Measurements from ENCODE around the gene FHIT.

The FHIT gene

DNA sequence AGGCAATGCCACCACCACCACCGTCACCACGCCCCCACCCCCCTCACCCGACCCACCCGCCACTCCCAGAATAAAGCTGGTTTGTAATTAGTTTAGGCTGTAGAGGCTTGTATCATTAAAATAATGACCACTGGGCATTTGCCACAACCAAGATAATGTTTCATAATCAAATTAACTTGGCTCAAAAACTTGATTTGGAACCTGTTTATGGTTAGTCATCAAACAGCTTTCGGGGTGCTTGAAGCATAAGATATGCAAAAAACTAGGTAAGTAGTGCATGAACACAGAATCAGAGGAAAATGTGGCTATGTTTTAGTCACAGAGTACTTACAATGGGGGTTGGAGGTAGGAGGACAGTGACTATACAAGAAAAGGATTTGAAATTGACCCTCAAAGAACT, 115.1 kb downstream of the FHIT start:
- peaks cover 8% of the 10 kb centered on the region for H3K79me2 ChIP-seq
- H3K27ac ChIP-seq: no peak overlapping the region
- H3K9ac ChIP-seq: no peak overlapping the region
- TF ChIP-seq, protein P1, sequence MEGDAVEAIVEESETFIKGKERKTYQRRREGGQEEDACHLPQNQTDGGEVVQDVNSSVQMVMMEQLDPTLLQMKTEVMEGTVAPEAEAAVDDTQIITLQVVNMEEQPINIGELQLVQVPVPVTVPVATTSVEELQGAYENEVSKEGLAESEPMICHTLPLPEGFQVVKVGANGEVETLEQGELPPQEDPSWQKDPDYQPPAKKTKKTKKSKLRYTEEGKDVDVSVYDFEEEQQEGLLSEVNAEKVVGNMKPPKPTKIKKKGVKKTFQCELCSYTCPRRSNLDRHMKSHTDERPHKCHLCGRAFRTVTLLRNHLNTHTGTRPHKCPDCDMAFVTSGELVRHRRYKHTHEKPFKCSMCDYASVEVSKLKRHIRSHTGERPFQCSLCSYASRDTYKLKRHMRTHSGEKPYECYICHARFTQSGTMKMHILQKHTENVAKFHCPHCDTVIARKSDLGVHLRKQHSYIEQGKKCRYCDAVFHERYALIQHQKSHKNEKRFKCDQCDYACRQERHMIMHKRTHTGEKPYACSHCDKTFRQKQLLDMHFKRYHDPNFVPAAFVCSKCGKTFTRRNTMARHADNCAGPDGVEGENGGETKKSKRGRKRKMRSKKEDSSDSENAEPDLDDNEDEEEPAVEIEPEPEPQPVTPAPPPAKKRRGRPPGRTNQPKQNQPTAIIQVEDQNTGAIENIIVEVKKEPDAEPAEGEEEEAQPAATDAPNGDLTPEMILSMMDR (IDR thresholded peaks at IDR 0.05): no peak
- no peaks in the 10 kb centered on the region for H3K27me3 ChIP-seq (ENCODE audit: control insufficient read depth, insufficient read depth, low read length)
- H2AFZ ChIP-seq: no peak overlapping the region
- no peak overlapping the region for H3K4me2 ChIP-seq (ENCODE audit: low read length)
- H3K36me3 ChIP-seq (ENCODE audit: control insufficient read depth, insufficient read depth, low read length): no peaks in the 10 kb centered on the region
- no peak overlapping the region for H3K4me3 ChIP-seq (ENCODE audit: low read depth, low read length)
- peaks cover 4% of the 10 kb centered on the region for H3K4me1 ChIP-seq
- H3K9me3 ChIP-seq (ENCODE audit: control insufficient read depth, low read length): no peaks in the 10 kb centered on the region

DNA sequence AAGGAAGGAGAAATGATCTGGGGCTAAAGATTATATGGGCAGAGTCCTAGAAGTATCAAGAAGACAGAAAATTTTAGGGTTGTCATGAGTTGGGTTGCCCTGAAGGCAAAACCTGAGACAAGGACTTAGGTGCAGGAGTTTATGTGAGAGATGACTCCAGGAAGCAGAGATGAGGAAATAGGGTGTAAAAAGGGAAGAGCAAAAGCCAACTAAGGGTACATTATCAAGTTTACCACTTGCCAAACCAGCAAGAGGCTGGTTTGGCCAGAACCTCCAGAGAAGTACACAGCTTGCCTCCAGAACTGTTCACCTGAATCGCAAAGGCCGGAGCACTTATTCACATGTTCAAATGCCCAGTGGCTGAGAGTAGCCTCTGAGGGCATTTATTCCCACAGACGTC, 116.7 kb downstream of the FHIT start:
- TF ChIP-seq, protein P1 (IDR thresholded peaks at IDR 0.05): no peak
- no peak overlapping the region for H3K4me3 ChIP-seq (ENCODE audit: low read depth, low read length)
- no peak overlapping the region for H3K4me2 ChIP-seq (ENCODE audit: low read length)

GRCh38 chr3:61132062-61132461, 119.2 kb downstream of the FHIT start:
- no peaks in the 10 kb centered on the region for H3K4me1 ChIP-seq
- H3K9me3 ChIP-seq (ENCODE audit: control insufficient read depth, low read length): no peaks in the 10 kb centered on the region
- H3K4me2 ChIP-seq (ENCODE audit: low read length): no peak overlapping the region
- no peak overlapping the region for H3K9ac ChIP-seq
- TF ChIP-seq, protein P1 (IDR thresholded peaks at IDR 0.05): no peak
- no peak overlapping the region for H3K4me3 ChIP-seq (ENCODE audit: low read depth, low read length)
- no peak overlapping the region for H3K27ac ChIP-seq
- H3K36me3 ChIP-seq (ENCODE audit: control insufficient read depth, insufficient read depth, low read length): no peaks in the 10 kb centered on the region
- H2AFZ ChIP-seq: no peak overlapping the region
- no peaks in the 10 kb centered on the region for H3K27me3 ChIP-seq (ENCODE audit: control insufficient read depth, insufficient read depth, low read length)
- peaks cover 5% of the 10 kb centered on the region for H3K79me2 ChIP-seq

More for the DNA sequence above, 116.7 kb downstream of the FHIT start:
- no peak overlapping the region for H3K9ac ChIP-seq
- peaks cover 11% of the 10 kb centered on the region for H3K79me2 ChIP-seq
- H3K9me3 ChIP-seq (ENCODE audit: control insufficient read depth, low read length): no peaks in the 10 kb centered on the region
- no peaks in the 10 kb centered on the region for H3K36me3 ChIP-seq (ENCODE audit: control insufficient read depth, insufficient read depth, low read length)
- no peak overlapping the region for H2AFZ ChIP-seq
- H3K4me1 ChIP-seq: no peaks in the 10 kb centered on the region
- no peak overlapping the region for H3K27ac ChIP-seq
- H3K27me3 ChIP-seq (ENCODE audit: control insufficient read depth, insufficient read depth, low read length): no peaks in the 10 kb centered on the region

DNA sequence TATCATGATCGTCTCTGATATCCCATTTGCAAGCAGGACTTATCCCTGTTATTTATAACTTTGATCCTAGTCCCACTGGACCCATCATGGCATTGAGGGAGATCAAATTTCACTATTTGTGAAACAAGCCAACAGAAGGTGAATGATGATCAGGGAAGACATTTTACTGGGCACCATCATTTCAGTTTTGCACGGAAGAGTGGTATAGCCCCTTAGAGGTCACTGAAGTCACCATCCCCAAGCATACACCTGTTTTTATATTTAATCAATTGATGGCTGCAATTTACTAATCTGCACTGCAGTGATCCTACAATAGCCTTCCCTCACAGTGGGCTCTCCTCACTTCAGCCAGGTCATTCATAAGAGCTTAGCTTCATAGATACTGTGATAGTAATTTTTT, 132.4 kb downstream of the FHIT start:
- no peak overlapping the region for H2AFZ ChIP-seq
- no peaks in the 10 kb centered on the region for H3K27me3 ChIP-seq (ENCODE audit: control insufficient read depth, insufficient read depth, low read length)
- TF ChIP-seq, protein P1 (IDR thresholded peaks at IDR 0.05): no peak
- no peak overlapping the region for H3K4me2 ChIP-seq (ENCODE audit: low read length)
- no peak overlapping the region for H3K9ac ChIP-seq
- no peaks in the 10 kb centered on the region for H3K36me3 ChIP-seq (ENCODE audit: control insufficient read depth, insufficient read depth, low read length)
- no peak overlapping the region for H3K4me3 ChIP-seq (ENCODE audit: low read depth, low read length)
- H3K4me1 ChIP-seq: no peaks in the 10 kb centered on the region
- no peaks in the 10 kb centered on the region for H3K9me3 ChIP-seq (ENCODE audit: control insufficient read depth, low read length)
- no peaks in the 10 kb centered on the region for H3K79me2 ChIP-seq
- H3K27ac ChIP-seq: no peak overlapping the region

DNA sequence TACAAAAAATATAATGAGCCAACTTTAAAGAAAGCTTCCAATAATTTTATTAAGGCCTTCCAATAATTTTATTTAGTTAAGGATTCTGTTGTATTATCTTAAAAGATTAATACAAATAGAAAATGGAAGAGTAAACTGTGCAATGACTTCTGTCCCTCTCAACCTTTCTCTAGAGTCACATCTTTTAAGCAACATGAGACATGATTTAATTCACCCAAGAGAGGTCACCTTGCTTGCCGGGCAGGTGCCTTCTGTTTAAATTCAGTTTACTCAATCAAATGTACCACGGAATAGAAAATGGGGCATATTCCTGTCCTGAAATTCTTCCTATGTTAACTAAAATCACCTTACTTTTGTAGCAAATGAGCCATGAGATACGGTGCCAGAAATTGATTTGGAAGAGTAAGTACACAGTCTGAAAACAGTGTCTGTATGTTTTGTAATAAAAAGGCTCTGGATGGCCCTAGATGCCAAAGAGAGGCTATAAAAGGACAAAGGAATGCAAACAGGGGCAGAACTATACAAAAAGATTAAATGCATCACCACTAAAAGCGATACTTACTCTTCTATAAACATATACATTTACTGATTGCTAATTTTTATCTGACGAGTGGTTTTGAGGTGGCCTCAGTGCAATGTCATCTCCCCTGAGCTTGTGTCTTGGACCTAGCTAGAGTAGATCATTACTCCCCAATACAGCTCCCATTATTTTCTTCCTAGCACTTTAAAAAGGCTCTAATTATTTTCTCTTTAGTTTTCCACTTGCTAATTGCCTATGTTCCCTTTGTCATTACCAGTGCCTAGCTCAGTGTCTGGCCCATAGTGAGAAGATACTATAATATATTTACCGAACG, 134.0 kb downstream of the FHIT start:
- H3K9me3 ChIP-seq (ENCODE audit: control insufficient read depth, low read length): no peaks in the 10 kb centered on the region
- TF ChIP-seq, protein P1 (IDR thresholded peaks at IDR 0.05): no peak
- H3K79me2 ChIP-seq: no peaks in the 10 kb centered on the region
- no peaks in the 10 kb centered on the region for H3K4me1 ChIP-seq
- no peaks in the 10 kb centered on the region for H3K27me3 ChIP-seq (ENCODE audit: control insufficient read depth, insufficient read depth, low read length)
- H2AFZ ChIP-seq: no peak overlapping the region
- H3K36me3 ChIP-seq (ENCODE audit: control insufficient read depth, insufficient read depth, low read length): no peaks in the 10 kb centered on the region
- no peak overlapping the region for H3K4me3 ChIP-seq (ENCODE audit: low read depth, low read length)
- H3K27ac ChIP-seq: no peak overlapping the region
- H3K9ac ChIP-seq: no peak overlapping the region
- no peak overlapping the region for H3K4me2 ChIP-seq (ENCODE audit: low read length)
